Suprapubic skin (tissue), 4 donors: ENCODE measurements around the gene ITM2B.

Experiments used
- EP300 ChIP-seq: sonication (generic); formaldehyde crosslinking; IDR thresholded peaks from one replicate; pipeline ENCODE4 v1.6.1; 2017; ENCODE audit warnings: antibody characterized with exemption
- POLR2A ChIP-seq, 2 donors: fragments of 450-650 bp; IDR thresholded peaks; one replicate each; pipeline ENCODE4 v1.6.1; 2017; ENCODE audit warnings: antibody characterized with exemption in 2 of 2, mild to moderate bottlenecking in 2 of 2, moderate library complexity in 2 of 2
- POLR2AphosphoS5 ChIP-seq, 3 donors: sonication (generic); formaldehyde crosslinking; IDR thresholded peaks; one replicate each; pipeline ENCODE4 v1.6.1; 2017; ENCODE audit warnings: antibody characterized with exemption in 3 of 3
- TF ChIP-seq, protein P1 (sequence below), 2 donors: fragments of 200-600 bp in 1 of 2; fragments of 450-650 bp in 1 of 2; sonication (generic) in 1 of 2; IDR thresholded peaks; one replicate each; pipeline ENCODE4 v1.5.1; 2016 to 2019; ENCODE audit warnings: antibody characterized with exemption in 2 of 2, mild to moderate bottlenecking in 1 of 2, moderate library complexity in 1 of 2

DNA sequence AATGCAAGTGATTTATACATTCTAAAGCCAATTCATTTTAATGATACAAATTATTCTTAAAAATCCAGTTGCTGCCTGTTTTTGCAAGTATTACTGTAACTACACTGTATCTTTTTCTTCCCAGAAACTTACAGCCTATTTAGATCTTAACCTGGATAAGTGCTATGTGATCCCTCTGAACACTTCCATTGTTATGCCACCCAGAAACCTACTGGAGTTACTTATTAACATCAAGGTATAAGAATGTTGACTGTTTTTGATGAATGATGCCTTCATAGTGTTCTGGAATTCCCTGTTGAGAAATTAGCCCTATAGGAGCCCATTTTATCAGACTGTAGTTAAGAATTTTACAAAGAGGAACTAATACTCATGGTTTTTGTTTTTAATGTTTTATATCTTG, 25.0 kb downstream of the ITM2B start:
- TF ChIP-seq, protein P1, sequence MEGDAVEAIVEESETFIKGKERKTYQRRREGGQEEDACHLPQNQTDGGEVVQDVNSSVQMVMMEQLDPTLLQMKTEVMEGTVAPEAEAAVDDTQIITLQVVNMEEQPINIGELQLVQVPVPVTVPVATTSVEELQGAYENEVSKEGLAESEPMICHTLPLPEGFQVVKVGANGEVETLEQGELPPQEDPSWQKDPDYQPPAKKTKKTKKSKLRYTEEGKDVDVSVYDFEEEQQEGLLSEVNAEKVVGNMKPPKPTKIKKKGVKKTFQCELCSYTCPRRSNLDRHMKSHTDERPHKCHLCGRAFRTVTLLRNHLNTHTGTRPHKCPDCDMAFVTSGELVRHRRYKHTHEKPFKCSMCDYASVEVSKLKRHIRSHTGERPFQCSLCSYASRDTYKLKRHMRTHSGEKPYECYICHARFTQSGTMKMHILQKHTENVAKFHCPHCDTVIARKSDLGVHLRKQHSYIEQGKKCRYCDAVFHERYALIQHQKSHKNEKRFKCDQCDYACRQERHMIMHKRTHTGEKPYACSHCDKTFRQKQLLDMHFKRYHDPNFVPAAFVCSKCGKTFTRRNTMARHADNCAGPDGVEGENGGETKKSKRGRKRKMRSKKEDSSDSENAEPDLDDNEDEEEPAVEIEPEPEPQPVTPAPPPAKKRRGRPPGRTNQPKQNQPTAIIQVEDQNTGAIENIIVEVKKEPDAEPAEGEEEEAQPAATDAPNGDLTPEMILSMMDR (IDR thresholded peaks at IDR 0.05): no peak
- no peak for TF ChIP-seq POLR2AphosphoS5 (IDR thresholded peaks at IDR 0.05)
- no peak for TF ChIP-seq POLR2A (IDR thresholded peaks at IDR 0.05)
- TF ChIP-seq EP300: no peak
